ENCODE data around the gene SERPINB2. TPM values are rescaled to one million over a fixed set of nuclear protein-coding genes. Genes with fewer than 3 reads are reported as not detected.

Gene SERPINB2
- total RNA-seq, 1 donor from 2014 or later: 1.7 TPM

DNA sequence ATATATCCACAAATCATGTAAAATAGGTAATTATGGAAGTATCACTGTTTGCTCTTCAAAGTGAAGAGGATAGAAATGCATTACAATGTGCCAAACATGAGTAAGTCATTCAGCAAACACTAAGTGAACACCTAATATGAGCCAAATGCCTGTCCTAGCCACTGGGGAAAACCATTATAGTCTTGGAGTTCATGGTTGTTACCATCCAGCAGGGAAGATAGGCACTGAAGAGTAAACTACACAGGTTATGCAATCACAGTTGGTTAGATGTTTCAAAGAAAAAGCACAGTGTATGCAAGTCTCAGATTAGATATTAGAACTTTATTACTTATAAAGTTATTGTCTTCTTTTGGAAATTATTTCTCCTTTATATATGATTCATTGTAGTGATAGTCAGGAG lies 3.9 kb upstream of the SERPINB2 start:
- no peak for FAIRE-seq

DNA sequence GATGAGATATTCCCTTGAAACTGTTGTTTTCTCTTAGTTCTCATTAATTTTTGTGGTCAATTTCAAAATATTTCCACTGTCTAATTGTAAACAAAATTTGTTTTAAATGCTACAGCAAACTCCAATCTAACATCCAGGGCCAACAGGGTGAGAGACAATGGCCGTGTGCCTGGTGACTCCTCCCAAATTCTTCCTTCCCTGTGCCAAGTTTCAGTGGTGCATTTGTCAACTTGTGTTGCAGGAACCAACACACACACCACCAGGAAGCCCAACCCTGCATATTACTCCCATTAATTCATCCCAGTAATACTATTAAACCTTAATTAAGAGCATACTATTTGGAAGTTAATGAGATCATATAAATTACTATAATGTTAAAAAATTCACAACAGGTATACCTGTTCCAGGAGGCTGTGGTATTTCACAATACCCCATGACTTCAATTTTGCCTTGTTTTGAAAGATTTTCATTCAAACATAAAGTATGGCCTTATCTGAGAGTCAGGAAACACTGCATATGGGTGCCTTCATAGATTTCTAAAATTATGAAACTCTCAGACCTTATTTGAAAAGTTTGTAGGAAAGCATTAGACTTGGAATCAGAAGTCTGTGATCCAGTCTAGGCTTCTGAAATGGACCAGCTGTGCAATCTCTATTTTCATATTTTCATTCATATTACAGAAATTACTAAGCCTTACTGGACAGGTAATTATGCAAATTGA lies 1.1 kb downstream of the SERPINB2 start:
- Histone ChIP-seq H3K9me3 (ENCODE audit: insufficient read depth, low read depth, low read length) (no peaks in the 10 kb centered on the region), H3K79me2 (ENCODE audit: insufficient read depth, low read length) (no peaks in the 10 kb centered on the region), H4K20me1 (ENCODE audit: insufficient read depth, low read length) (no peaks in the 10 kb centered on the region), H3K9ac (ENCODE audit: low read length) (no peak overlapping the region), H2AFZ (ENCODE audit: low read depth, low read length) (no peak overlapping the region), H3K27me3 (ENCODE audit: insufficient read depth, low read length) (no peaks in the 10 kb centered on the region), H3K4me1 (ENCODE audit: insufficient read depth, low read length) (no peaks in the 10 kb centered on the region), H3K4me3 (ENCODE audit: insufficient read depth, low read depth, low read length) (no peak overlapping the region), H3K27ac (ENCODE audit: low read depth, low read length) (no peak overlapping the region), H3K4me2 (ENCODE audit: low read length) (no peak overlapping the region), H3K36me3 (ENCODE audit: insufficient read depth, low read length) (no peaks in the 10 kb centered on the region)
- DNase-seq (ENCODE audit: low read depth): no peak
- peaks cover 2% of the 10 kb centered on the region for H3K9me3 Mint-ChIP-seq (ENCODE audit: unreplicated experiment)
- no peaks in the 10 kb centered on the region for H3K27me3 Mint-ChIP-seq (ENCODE audit: low read depth, unreplicated experiment)
- H3K4me1 Mint-ChIP-seq (ENCODE audit: low read depth, unreplicated experiment): peaks cover 3% of the 10 kb centered on the region
- H3K4me3 Mint-ChIP-seq (ENCODE audit: unreplicated experiment): no peak overlapping the region
- FAIRE-seq: no peak
- TF ChIP-seq EZH2 (IDR thresholded peaks at IDR 0.05; ENCODE audit: insufficient read depth, low read length): no peak
- TF ChIP-seq, protein P1, sequence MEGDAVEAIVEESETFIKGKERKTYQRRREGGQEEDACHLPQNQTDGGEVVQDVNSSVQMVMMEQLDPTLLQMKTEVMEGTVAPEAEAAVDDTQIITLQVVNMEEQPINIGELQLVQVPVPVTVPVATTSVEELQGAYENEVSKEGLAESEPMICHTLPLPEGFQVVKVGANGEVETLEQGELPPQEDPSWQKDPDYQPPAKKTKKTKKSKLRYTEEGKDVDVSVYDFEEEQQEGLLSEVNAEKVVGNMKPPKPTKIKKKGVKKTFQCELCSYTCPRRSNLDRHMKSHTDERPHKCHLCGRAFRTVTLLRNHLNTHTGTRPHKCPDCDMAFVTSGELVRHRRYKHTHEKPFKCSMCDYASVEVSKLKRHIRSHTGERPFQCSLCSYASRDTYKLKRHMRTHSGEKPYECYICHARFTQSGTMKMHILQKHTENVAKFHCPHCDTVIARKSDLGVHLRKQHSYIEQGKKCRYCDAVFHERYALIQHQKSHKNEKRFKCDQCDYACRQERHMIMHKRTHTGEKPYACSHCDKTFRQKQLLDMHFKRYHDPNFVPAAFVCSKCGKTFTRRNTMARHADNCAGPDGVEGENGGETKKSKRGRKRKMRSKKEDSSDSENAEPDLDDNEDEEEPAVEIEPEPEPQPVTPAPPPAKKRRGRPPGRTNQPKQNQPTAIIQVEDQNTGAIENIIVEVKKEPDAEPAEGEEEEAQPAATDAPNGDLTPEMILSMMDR (IDR thresholded peaks at IDR 0.05; ENCODE audit: insufficient read depth, low read depth, low read length): no peak
- no peak overlapping the region for H3K27ac Mint-ChIP-seq (ENCODE audit: unreplicated experiment)
- no peaks in the 10 kb centered on the region for H3K36me3 Mint-ChIP-seq (ENCODE audit: low read depth, unreplicated experiment)

More for the DNA sequence above, 3.9 kb upstream of the SERPINB2 start:
- Histone ChIP-seq H3K4me3 (ENCODE audit: insufficient read depth, low read depth, low read length) (no peak overlapping the region), H3K4me2 (ENCODE audit: low read length) (no peak overlapping the region), H3K36me3 (ENCODE audit: insufficient read depth, low read length) (no peaks in the 10 kb centered on the region), H3K79me2 (ENCODE audit: insufficient read depth, low read length) (no peaks in the 10 kb centered on the region), H4K20me1 (ENCODE audit: insufficient read depth, low read length) (no peaks in the 10 kb centered on the region), H3K4me1 (ENCODE audit: insufficient read depth, low read length) (peaks cover 14% of the 10 kb centered on the region), H3K27me3 (ENCODE audit: insufficient read depth, low read length) (no peaks in the 10 kb centered on the region), H2AFZ (ENCODE audit: low read depth, low read length) (no peak overlapping the region), H3K9ac (ENCODE audit: low read length) (no peak overlapping the region), H3K27ac (ENCODE audit: low read depth, low read length) (no peak overlapping the region), H3K9me3 (ENCODE audit: insufficient read depth, low read depth, low read length) (no peaks in the 10 kb centered on the region)
- Mint-ChIP-seq H3K9me3 (ENCODE audit: unreplicated experiment) (peaks cover 2% of the 10 kb centered on the region), H3K36me3 (ENCODE audit: low read depth, unreplicated experiment) (no peaks in the 10 kb centered on the region), H3K4me3 (ENCODE audit: unreplicated experiment) (no peak overlapping the region), H3K27ac (ENCODE audit: unreplicated experiment) (no peak overlapping the region), H3K4me1 (ENCODE audit: low read depth, unreplicated experiment) (peaks cover 23% of the 10 kb centered on the region), H3K27me3 (ENCODE audit: low read depth, unreplicated experiment) (no peaks in the 10 kb centered on the region)
- DNase-seq (ENCODE audit: low read depth): no peak
- no peak for TF ChIP-seq EZH2 (IDR thresholded peaks at IDR 0.05; ENCODE audit: insufficient read depth, low read length)
- TF ChIP-seq, protein P1 (IDR thresholded peaks at IDR 0.05; ENCODE audit: insufficient read depth, low read depth, low read length): no peak

DNA sequence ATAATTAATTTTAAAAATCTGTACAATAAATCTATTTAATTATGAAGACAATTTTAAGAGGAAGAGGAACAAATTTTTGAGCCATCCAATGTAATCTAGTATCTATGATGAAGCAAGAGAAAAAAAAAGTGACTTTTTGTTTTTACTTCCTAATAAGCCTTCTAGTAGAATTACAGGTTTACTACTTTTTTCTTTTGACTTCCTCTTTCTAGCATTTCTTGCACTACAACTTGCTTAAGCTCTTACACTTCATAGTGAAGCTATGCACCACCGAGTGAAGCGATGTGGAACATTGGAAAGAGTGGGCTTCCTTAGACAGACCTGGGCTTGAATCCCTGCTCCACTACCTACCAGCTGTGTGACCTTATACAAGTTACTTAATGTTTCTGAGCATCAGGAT lies 2.1 kb downstream of the SERPINB2 start:
- Mint-ChIP-seq H3K36me3 (ENCODE audit: low read depth, unreplicated experiment) (no peaks in the 10 kb centered on the region), H3K4me1 (ENCODE audit: low read depth, unreplicated experiment) (peaks cover under 1% of the 10 kb centered on the region), H3K4me3 (ENCODE audit: unreplicated experiment) (no peak overlapping the region), H3K9me3 (ENCODE audit: unreplicated experiment) (peaks cover 2% of the 10 kb centered on the region), H3K27ac (ENCODE audit: unreplicated experiment) (no peak overlapping the region), H3K27me3 (ENCODE audit: low read depth, unreplicated experiment) (no peaks in the 10 kb centered on the region)
- Histone ChIP-seq H3K4me2 (ENCODE audit: low read length) (no peak overlapping the region), H3K36me3 (ENCODE audit: insufficient read depth, low read length) (no peaks in the 10 kb centered on the region), H2AFZ (ENCODE audit: low read depth, low read length) (no peak overlapping the region), H3K9me3 (ENCODE audit: insufficient read depth, low read depth, low read length) (no peaks in the 10 kb centered on the region), H3K4me3 (ENCODE audit: insufficient read depth, low read depth, low read length) (no peak overlapping the region), H3K27ac (ENCODE audit: low read depth, low read length) (no peak overlapping the region), H3K9ac (ENCODE audit: low read length) (no peak overlapping the region), H3K79me2 (ENCODE audit: insufficient read depth, low read length) (no peaks in the 10 kb centered on the region), H3K4me1 (ENCODE audit: insufficient read depth, low read length) (no peaks in the 10 kb centered on the region), H4K20me1 (ENCODE audit: insufficient read depth, low read length) (no peaks in the 10 kb centered on the region), H3K27me3 (ENCODE audit: insufficient read depth, low read length) (peaks cover 5% of the 10 kb centered on the region)
- no peak for FAIRE-seq
- TF ChIP-seq, protein P1 (IDR thresholded peaks at IDR 0.05; ENCODE audit: insufficient read depth, low read depth, low read length): no peak
- no peak for DNase-seq (ENCODE audit: low read depth)

Measured in astrocyte (in vitro differentiated cells and primary cell).